Activated CD4-positive, alpha-beta T cell treated with anti-CD3 and anti-CD28 coated beads for 48 hours (primary cell): ENCODE data around the gene SMAD3.

Experiments
- DNase-seq: peaks from one replicate; pipeline ENCODE4 v3.0.0-alpha.2; 2020

Gene SMAD3

DNA sequence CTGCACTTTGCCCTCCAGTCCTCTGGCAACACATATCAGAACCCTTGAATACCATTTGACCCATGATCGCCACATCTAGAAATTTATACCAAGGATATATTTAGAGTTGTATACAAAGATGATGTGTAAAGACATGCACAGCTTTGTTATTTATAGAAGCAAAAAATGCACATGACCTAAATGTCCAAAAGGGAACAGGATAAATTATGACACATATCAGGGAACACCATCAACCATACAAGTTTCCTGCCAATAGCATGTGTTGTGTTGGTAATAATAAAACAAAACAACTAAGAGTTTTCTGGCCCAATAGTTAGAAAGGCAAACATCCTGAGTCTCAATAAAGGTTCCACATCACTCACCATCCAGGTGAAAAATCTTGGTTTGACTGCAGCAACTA lies 137.6 kb downstream of the SMAD3 start:
- no peak for DNase-seq

DNA sequence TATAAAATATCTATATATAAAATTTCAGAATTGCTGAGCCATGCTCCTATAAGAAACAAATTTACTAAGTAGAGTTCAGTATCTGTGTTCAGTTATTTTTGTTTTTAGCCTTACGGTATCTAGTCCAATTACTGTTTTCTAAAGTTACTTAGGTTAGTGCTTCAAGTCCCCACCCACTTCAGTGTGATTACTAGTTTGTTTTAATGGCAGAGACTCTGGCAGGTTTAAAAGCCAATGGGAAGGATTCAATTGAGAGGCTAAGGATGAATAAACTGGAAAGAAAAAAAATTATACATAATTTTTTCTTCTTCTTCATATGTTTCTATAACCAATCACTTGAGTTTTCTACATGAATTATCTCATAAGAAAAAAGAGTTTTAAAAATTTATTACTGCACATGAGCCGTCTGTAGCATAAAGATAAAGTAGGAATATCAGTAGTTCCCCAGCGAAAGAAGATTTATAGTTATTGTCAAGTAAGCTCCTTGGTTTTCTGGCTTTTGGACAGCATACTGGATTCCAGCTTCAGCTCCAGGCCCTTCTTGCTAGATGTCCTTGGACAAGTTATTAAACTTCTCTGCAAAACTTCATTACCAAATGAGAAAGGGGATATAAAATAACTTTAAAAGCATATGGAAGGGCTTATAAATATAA lies 142.3 kb downstream of the SMAD3 start:
- no peak for DNase-seq

DNA sequence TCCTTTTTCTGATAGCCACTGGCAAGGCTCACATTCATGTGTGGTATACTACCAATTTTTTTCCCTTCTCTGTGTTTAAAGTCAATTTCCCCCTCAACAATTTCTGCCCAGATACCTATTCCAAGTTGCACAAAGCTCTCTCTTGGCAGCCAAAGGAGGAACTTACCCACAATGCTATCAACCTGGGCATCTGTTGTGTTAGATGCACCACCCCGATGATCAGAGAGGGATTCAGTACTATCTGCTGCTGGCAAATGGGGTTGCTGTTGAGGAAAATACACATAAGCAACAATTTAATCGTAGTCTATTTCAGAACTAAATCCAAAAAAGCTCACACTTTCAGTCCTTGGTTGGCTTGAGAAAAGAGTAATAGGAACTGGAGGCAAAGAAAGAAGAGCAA lies 143.0 kb downstream of the SMAD3 start:
- no peak for DNase-seq

DNA sequence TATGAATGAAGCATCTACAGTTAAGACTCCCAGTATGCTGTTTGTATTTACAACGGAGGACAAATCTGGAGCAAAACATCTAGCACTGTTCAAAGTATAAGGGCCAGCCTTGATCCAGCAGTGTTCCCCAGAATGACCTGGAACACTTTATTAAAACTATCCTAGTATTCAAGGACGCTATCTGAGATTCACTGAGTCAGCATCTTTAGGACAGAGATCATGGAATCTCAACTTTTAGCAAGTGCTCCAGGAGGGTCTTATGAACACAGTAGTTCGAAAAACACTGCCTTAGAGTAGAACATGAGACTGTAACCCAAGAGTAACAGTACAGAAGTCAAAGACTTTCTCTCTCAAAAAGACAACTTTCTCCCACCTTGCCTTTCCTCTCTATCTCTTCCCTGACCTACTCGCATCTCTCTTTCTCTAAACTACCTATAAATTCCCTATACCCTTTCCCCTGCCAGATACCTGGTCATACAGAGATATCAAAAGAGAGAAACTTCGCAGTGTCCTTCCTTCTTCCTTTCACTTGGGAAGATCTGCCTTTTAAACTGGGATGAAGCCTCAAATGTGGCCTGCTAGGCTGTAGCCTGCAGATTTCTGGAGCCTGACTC lies 145.3 kb downstream of the SMAD3 start:
- DNase-seq = no peak

DNA sequence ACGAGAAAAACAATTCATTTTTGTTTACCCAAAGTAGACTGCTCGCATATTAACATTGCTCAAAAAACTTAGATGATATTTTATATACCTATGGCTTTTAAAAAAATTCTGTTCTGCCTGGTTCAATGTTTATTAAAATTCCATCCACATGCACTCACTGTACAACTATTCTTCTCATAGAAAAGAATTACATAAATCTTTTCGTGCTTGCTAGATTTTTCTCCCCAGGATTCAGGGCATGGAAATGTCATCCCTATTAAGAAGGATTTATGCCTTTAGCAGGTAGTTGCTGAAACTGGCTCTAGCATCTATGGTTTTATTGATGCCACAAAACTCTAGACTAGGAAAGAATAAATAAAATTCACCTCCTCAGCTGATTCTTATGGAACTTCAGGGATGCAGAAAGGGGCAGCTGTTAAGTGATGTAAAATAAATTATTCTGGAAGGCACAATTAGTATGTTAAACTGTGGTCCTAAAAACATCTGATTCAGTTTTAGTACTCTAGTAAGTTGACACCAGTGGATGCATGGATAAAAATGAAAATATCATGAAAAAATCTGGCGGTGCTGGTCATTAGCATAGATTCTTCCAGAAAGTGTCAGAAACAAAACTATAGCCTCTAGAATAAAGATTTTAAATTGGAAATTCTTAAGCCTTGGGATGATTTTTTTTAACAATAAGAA lies 147.4 kb downstream of the SMAD3 start:
- no peak for DNase-seq

DNA sequence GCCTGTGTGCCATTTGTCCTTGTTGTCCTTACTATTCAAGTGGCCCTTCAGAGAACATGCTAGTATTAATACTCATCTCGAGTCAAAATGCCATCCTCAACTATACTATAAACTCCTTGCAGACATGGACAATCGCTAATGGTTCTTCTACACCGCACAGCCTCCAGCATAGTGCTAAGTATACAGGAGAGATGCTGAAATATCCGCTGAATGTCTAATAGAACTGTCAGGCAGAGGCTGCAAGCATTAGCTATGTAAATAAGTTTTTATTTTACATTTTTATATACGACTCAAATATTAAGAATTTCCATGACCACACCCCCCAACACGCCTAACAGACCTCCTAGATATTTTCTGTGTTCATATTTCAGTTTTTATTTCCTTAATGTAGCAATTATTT lies 149.7 kb downstream of the SMAD3 start:
- no peak for DNase-seq

DNA sequence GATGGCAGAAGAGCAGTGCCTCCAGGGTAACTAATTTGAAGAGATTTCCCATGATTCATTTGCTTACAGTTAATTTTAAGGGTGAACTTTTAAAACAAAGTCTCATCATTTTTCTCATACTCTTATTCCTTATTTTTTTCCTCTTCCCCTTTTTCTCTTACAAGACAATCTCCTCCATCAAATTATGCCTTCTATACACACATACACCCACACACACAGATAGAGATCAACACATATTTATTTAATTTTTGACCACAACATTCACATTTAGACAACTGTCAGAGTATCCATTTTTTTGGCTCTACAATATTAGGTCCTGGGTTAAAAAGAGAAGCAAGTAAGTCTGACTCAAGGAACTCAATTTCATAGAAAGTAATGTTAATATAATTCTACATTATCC lies 151.5 kb downstream of the SMAD3 start:
- no peak for DNase-seq

DNA sequence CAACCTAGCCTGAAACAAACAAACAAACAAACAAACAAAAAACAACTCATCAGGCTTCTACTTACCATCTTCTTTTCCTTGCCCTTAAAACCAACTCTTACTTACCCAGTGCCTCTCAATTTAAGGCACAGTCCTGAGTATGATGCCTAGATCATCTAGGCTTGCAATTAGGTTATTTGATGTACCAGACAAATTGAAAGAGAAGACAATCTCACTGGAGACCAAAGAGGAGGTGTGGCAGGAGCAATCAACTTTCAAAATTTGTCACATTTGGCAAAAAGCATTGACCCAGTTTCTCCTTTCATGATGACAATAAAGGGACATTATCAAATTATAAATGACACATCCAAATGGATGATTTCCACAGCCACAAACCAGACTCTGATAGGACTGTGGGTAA lies 153.0 kb downstream of the SMAD3 start:
- DNase-seq = no peak

DNA sequence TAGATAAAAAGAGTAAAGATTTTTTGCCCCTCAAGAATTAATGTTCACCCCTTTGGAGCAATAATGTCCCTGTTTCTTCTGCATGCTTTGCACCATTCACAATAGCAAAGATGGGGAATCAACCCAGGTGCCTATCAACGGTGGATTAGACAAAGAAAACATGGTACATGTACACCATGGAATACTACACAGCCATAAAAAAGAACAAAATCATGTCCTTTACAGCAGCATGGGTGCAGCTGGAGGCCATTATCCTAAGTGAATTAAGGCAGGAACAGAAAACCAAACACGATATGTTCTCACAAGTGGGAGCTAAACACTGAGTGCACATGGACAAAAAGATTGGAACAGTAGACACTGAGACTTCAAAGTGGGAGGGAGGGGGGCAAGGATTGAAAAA lies 153.9 kb downstream of the SMAD3 start:
- no peak for DNase-seq

DNA sequence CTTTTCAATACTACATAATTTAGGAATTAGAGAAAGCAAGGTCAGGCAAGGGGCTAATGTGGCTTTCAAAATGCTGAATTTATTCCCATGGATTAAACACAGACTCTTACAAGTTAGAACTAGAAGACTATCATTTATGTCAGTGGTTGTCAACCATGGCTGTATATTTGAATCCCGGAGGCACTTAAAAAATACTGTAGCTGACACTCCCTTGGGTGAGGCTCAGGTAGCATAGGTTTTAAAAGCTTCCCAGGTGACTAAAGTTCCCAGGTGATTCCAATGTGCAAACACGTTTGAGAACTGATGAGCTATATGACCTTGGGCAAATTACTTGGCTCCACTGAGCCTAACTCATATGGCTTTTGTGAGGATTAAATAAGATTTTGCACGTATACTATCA lies 159.5 kb downstream of the SMAD3 start:
- no peak for DNase-seq

DNA sequence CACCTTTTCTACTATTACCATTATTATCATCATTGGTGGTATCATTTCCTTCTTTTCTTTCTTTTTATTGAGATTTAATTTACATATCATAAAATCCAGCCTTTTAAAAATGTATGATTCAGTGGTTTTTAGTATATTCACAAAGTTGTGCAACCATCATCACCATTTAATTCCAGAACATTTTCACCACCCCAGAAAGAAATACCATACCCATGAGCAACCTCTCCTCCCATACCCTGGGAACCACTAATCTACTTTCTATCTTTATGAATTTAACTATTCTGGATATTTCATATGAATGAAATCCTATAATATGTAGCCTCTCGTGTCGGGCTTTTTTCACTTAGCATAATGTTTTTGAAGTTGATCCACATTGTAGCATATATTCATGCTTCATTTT lies 159.9 kb downstream of the SMAD3 start:
- no peak for DNase-seq

DNA sequence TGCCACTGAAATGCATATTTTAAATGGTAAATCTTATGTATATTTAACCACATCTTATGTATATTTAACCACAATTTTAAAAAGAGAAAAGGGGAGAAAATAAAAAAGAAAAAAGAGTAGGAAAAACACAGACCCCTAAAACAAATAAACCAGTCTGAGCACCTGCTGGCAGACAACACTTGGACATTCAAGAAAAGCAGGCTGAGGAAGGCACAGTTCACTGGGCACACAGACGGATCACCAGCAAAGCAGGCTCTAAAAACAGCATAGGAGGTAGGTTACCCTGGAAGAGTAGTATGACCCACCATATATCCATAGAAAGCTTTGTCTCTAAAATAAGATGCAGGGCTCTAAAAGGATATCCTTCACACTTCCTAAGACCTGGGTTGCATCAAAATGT lies 162.0 kb downstream of the SMAD3 start:
- no peak for DNase-seq

DNA sequence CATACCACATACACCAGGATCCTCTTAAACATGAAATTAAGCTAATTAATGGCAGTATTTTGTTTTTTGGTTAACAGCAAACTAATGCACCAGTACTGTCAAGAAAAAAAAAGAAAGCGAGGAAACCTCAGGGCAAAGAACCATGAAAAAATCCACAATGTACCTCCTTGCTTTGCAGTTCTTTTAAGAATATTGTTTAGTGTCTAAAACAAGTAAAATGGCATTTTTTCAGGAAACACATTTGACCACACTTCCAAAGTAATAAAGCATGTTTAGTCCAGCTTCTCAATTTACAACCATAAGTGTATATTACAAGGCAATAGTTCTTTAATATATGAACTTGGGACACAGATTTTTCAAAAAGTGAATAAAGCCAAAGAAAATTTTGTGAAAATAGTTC lies 162.4 kb downstream of the SMAD3 start:
- DNase-seq = no peak

DNA sequence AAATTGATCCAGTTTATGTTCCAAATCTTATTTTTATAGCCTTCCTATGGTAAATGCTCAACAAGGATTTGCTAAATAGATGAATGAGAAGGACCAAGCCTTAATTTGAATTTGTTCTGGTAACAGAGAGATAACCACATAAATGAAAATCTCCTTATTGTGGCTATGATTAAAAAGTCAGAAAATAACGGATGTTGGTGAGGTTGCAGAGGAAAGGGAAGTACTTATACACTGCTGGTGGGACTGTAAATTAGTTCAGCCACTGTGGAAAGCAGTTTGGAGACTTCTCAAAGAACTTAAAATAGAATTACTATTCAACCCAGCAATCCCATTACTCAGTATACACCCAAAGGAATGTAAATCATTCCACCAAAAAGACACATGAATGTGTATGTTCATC lies 162.9 kb downstream of the SMAD3 start:
- no peak for DNase-seq

DNA sequence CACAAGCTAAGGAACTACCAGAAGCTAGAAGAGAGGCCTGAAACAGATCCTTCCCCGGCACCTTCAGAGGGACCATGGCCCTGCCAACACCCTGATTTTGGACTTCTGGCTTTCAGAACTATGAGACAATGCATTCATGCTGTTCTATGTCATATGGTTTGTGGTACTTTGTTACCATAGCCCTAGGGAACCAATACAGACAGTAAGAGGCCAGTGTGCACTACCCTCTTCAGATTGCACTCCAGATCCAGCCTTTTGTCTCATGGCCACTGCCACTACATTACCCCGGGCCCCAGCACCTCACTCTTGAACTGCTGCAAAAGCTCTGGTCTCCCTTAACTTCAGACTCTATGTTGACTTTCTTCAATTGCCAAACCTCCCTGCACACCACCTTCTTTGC lies 165.1 kb downstream of the SMAD3 start:
- DNase-seq = no peak

DNA sequence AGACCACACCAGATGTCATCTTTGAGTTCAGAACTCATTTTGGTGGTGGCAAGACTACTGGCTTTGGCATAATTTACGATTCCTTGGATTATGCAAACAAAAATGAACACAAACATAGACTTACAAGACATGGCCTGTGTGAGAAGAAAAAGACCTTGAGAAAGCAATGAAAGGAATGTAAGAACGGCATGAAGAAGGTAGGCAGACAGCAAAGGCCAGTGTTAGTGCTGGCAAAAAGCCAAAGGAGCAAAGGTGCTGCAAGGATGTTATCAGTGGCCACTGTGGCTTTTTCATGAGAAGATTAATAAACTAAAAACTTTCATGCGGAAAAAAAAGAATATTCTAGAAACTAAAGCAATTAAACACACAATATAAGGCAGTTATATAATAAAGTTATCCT lies 167.2 kb downstream of the SMAD3 start:
- DNase-seq = no peak

DNA sequence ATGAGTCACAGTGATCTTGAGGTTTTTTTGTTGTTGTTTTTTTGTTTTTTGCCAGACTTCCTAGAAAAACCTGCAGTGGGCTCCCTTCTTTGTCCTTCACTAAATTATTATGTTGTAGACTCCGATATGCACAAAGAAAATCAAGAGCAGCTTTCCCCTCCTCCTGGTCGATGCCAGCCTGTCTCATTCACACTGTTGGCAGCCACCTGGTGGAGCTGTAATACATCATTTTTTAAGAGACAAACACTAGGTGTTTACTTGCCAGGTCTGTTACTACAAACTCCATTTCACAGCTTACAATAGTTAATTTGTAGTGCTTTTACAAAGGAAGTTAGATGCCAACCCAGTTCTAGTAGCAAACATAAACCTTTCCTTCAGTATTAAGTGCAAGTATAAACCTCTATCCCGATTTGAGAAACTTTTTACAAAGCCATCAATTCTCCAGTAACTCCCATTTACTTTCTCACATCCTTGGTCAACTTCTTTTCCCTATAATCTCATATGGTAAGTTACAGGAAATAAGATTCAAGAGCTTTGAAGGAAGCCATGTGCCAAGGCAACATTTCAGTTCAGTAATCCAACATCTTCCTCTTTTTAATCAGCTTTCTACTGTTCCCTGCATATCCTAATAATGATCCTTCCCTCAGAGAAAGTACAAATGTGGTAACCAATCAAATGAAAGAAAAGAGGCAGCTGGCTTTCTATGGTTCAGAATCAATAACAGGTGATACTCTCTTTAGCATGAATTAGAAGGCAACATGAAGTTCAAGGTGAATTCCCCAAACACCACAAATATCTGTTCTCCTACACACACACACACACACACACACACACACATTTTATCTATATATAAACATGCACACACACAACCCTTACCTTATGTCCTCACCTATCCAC lies 175.1 kb downstream of the SMAD3 start:
- peak; percentile 13 for DNase-seq

DNA sequence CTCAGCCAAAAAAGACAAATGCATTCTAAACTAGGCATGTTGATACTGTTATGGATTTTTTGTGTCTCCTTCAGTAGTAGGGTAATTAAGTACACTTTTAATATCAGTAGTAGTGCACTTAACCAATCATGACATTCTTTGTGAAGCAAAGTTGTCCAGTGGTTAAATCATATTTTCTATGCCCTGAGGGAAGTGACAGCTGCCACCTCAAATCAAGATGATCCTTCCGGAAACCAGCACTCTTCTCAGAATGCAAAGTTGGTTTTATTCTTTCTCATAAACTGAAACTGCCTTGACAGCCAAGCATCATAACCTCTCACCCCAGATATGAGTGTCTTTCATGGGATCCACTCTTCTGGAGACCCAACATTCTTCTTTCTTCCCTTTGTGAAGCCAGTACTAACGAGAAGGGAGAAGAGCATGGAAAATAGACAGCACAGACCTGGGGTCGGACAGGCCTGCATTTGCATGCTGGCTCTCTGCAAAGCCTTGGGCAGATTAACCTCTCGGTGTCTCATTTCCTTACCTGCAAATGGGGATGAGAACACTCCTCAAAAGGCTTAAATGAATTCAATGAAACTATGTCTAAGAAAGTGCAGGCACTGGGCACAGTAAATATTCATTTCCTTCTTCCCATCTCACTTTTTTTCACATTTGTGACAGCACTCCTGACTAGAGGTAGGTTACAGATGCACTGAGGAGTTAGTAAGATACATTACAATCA lies 175.9 kb downstream of the SMAD3 start:
- DNase-seq = peak; percentile 34

DNA sequence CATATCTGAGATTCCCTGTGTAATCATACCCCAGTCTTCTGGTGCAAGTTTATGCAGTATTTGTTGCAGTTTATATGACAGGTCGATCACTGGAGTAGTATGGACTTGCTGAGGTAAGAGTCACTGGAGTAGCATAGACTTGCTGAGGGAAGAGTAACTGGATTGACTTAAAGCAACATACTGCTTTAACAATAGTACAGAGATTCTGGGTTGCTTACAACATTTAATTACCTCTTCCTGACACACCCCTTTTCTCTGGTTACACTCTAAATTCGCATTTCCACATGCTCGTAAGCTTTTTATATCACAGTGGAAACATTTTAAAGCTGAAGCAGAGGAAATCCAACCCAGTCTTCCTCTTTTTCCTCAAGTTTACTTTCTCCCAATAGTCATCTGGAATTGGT lies 177.3 kb downstream of the SMAD3 start:
- no peak for DNase-seq
